Kidney (tissue), 14 donors: ENCODE measurements around the gene SLC39A9. TPM values are rescaled to one million over a fixed set of nuclear protein-coding genes. Genes with fewer than 3 reads are reported as not detected.

ENCODE experiments used
- DNase-seq, 5 donors: peaks; one replicate each; pipeline ENCODE4 v3.0.0-alpha.2; 2013 to 2020
- FAIRE-seq: peaks from 2 replicates; lab custom pipeline; 2012; peaks lifted over from hg19 to GRCh38; lab: Jason Lieb, UNC
- H3K27ac ChIP-seq, 2 donors: one replicate each; pipeline ENCODE4 v1.7.0; 2013; ENCODE audit warnings: low read depth in 2 of 2, low read length in 2 of 2, inconsistent platforms in 1 of 2
- H3K27me3 ChIP-seq: one replicate; pipeline ENCODE4 v1.7.1; 2013; ENCODE audit warnings: low read length, inconsistent platforms; ENCODE audit not compliant: control insufficient read depth, insufficient read depth
- H3K36me3 ChIP-seq, 3 donors: one replicate each; pipeline versions ENCODE4 v1.7.0 to v1.7.1; 2013; ENCODE audit warnings: low read length in 3 of 3, control low read depth in 1 of 3, inconsistent platforms in 1 of 3; ENCODE audit not compliant: insufficient read depth in 3 of 3, control insufficient read depth in 2 of 3
- H3K4me1 ChIP-seq, 3 donors: one replicate each; pipeline versions ENCODE4 v1.7.0 to v1.7.1; 2013; ENCODE audit warnings: low read length in 3 of 3, inconsistent platforms in 1 of 3, low read depth in 1 of 3; ENCODE audit not compliant: control insufficient read depth in 2 of 3, insufficient read depth in 2 of 3
- H3K4me3 ChIP-seq, 3 donors: one replicate each; pipeline versions ENCODE4 v1.7.0 to v1.8.1; 2013; ENCODE audit warnings: low read length in 3 of 3, control low read depth in 1 of 3, inconsistent platforms in 1 of 3
- H3K9ac ChIP-seq, 3 donors: one replicate each; pipeline versions ENCODE4 v1.7.0 to v1.7.1; 2013; ENCODE audit warnings: low read length in 3 of 3, control low read depth in 1 of 3, inconsistent platforms in 1 of 3
- H3K9me3 ChIP-seq, 3 donors: one replicate each; pipeline versions ENCODE4 v1.7.0 to v1.7.1; 2013; ENCODE audit warnings: low read length in 3 of 3, control low read depth in 1 of 3, inconsistent platforms in 1 of 3; ENCODE audit not compliant: control insufficient read depth in 2 of 3, insufficient read depth in 1 of 3
- intact Hi-C: fragments of 100-400 bp; cut with DNase I; formaldehyde crosslinking; loops from one replicate; pipeline ENCODE4 v1.11.1; 2022
- polyA plus RNA-seq: library from polyadenylated mRNA; stranded (reverse); fragments of 350-450 nt; fragmentation: Illumina TruSeq; extraction: RNeasy Lipid Tissue Mini Kit (QIAGEN cat#74804); gene quantifications from one replicate; pipeline ENCODE4 v1.2.3, GENCODE V29; 2014; ENCODE audit warnings: low read depth, low replicate concordance; ENCODE audit not compliant: insufficient read depth
- total RNA-seq: library from RNA; stranded (reverse); fragmentation: NEBNext Ultra II Directional; extraction: Animal tissue kit (Norgen Biotek cat#: 25700); gene quantifications from one replicate; pipeline ENCODE4 v1.2.1, GENCODE V29; 2021
- TF ChIP-seq, protein P1 (sequence below): IDR thresholded peaks from 3 replicates; pipeline ENCODE4 v1.5.1; 2012; ENCODE audit warnings: mild to moderate bottlenecking, moderate library complexity, borderline replicate concordance; ENCODE audit not compliant: insufficient read depth; ENCODE audit errors: extremely low read depth
- donor health status: control.
- donor health status: control.
- donor health status: control.
- donor health status: control.
- donor health status: control.
- donor health status: DM: yes; HTN: yes; CAD: no.
- donor health status: Normal renal cell carcinoma (clear cell type).

The SLC39A9 gene
- total and polyA plus RNA-seq, 2 donors from 2014 or later = 45.9 to 77.7 TPM

DNA sequence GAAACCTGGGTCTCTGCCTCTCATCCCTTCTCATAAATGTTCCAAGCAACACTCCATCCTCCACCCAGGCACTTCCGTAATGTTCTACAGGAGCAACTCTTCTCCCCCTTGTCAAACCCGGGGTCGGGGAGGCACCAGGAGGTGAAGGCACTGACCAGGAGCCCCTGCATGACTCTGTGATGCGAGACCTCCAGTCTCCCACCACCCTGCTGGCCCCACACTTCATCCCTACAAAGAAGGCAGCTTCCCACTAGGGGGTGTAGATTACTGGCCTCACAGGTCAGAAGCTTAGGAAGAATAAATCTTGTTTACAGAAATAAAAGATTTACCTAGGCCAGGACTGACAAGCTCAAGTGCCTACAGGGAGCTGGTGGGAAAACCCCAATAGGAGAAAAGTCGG, 47.6 kb upstream of the SLC39A9 start:
- H3K4me3 ChIP-seq = no peak overlapping the region
- TF ChIP-seq, protein P1, sequence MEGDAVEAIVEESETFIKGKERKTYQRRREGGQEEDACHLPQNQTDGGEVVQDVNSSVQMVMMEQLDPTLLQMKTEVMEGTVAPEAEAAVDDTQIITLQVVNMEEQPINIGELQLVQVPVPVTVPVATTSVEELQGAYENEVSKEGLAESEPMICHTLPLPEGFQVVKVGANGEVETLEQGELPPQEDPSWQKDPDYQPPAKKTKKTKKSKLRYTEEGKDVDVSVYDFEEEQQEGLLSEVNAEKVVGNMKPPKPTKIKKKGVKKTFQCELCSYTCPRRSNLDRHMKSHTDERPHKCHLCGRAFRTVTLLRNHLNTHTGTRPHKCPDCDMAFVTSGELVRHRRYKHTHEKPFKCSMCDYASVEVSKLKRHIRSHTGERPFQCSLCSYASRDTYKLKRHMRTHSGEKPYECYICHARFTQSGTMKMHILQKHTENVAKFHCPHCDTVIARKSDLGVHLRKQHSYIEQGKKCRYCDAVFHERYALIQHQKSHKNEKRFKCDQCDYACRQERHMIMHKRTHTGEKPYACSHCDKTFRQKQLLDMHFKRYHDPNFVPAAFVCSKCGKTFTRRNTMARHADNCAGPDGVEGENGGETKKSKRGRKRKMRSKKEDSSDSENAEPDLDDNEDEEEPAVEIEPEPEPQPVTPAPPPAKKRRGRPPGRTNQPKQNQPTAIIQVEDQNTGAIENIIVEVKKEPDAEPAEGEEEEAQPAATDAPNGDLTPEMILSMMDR = no peak
- intact Hi-C loops = loop anchor here (10.0 kb wide), 1 partner anchor 96 kb away; no protein-coding TSS in a partner anchor
- no peak overlapping the region for H3K9ac ChIP-seq
- H3K36me3 ChIP-seq = no peaks in the 10 kb centered on the region
- no peak for DNase-seq
- H3K9me3 ChIP-seq = no peaks in the 10 kb centered on the region
- no peak overlapping the region for H3K27ac ChIP-seq
- no peaks in the 10 kb centered on the region for H3K27me3 ChIP-seq
- H3K4me1 ChIP-seq = peaks cover 0 to 4% (median 0%) of the 10 kb centered on the region in 3 donors
- FAIRE-seq = no peak

DNA sequence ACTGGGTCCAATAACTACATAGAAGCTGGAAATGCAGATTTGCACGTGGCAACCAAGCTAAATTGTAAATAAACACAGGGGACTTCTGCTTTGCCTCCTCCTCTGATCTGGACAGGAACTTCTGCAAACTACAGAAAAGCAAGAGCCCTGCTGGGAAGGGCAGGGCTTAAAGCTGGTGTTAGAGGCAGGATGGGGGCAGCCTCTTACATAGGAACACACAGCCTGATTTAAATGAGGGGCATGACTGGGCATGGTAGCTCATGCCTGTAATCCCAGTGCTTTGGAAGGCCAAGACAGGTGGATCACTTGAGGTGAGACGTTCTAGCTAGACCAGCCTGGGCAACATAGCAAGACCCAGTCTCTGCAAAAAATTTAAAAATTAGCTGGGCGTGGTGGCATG, 47.1 kb upstream of the SLC39A9 start:
- no peaks in the 10 kb centered on the region for H3K36me3 ChIP-seq
- peaks cover 0 to 4% (median 0%) of the 10 kb centered on the region in 3 donors for H3K4me1 ChIP-seq
- TF ChIP-seq, protein P1 = no peak
- no peaks in the 10 kb centered on the region for H3K27me3 ChIP-seq
- no peaks in the 10 kb centered on the region for H3K9me3 ChIP-seq
- no peak for FAIRE-seq
- no peak overlapping the region for H3K9ac ChIP-seq
- no peak for DNase-seq
- intact Hi-C loops = loop anchor here (10.0 kb wide), 1 partner anchor 97 kb away; no protein-coding TSS in a partner anchor
- no peak overlapping the region for H3K27ac ChIP-seq
- H3K4me3 ChIP-seq = no peak overlapping the region

DNA sequence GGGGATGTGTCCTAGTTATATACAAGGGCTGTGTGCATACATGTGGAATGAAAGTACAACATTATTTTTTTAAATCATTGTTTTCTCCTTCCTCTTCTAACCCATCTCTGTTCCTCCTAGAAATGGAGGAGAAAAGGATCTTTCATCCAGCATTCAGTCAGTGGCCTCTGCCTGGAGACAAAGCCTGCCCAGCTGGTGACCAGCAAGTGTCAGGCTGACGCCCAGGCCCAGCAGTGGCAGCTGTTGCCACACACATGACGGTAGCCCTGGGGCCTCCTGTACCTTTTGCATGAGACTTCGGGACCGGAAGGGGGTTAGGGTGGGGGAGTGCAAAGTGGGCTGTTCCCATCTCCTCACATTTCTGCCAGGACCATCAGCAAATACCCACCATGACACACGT, 46.6 kb upstream of the SLC39A9 start:
- Histone ChIP-seq H3K27ac (no peak overlapping the region), H3K9me3 (no peaks in the 10 kb centered on the region), H3K36me3 (no peaks in the 10 kb centered on the region), H3K4me1 (peaks cover 0 to 4% (median 0%) of the 10 kb centered on the region in 3 donors), H3K27me3 (no peaks in the 10 kb centered on the region), H3K4me3 (no peak overlapping the region), H3K9ac (no peak overlapping the region)
- intact Hi-C loops = loop anchor here (10.0 kb wide), 1 partner anchor 97 kb away; no protein-coding TSS in a partner anchor
- TF ChIP-seq, protein P1 = no peak
- DNase-seq (no peak), FAIRE-seq (no peak)

DNA sequence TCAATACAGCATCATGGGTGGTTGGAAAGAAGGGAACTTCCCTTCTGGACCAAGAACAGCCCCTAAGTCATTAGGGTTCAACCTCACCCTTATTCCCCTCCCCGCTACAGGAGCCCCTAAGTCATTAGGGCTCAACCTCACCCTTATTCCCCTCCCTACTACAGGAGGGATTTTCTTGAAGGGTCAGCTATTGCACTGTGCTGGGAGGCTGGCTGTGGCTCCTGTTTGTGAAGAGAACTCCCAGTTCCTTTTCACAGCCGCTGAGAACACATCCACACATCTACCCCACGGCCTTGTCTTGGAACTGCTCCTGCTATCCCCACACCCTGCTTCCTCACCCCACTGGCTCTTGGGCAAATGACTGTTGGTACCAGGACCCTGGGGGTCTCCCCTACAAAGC, 45.3 kb upstream of the SLC39A9 start:
- Histone ChIP-seq H3K4me1 (peaks cover 0 to 4% (median 0%) of the 10 kb centered on the region in 3 donors), H3K27me3 (no peaks in the 10 kb centered on the region), H3K27ac (no peak overlapping the region), H3K9me3 (no peaks in the 10 kb centered on the region), H3K9ac (no peak overlapping the region), H3K4me3 (no peak overlapping the region), H3K36me3 (no peaks in the 10 kb centered on the region)
- no peak for FAIRE-seq
- TF ChIP-seq, protein P1 = no peak
- DNase-seq = no peak
- intact Hi-C loops = loop anchor here (10.0 kb wide), 1 partner anchor 98 kb away; no protein-coding TSS in a partner anchor
